ENCODE results near the gene FAM83D. TPM values are rescaled to one million over a fixed set of nuclear protein-coding genes. Genes with fewer than 3 reads are reported as not detected.

Gene FAM83D
- total and polyA plus RNA-seq, 8 donors, result 0.06 to 0.38 (median 0.22) TPM; not detected in 1

DNA sequence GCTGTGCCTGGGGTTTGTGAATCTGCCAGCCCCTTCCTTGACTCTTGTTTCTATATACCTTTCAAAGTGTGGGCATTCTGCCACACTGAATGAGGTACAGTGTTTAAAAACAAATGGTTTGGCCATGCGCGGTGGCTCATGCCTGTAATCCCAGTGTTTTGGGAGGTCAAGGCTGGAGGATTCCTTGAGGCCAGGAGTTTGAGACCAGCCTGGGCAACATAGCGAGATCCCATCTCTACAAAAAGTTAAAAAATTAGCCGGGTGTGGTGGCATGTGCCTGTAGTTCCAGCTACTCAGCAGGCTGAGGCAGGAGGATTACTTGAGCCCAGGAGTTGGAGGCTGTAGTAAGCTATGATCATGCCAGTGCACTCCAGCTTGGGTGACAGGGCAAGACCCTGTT lies 5.8 kb downstream of the FAM83D start:
- TF ChIP-seq, protein P1, sequence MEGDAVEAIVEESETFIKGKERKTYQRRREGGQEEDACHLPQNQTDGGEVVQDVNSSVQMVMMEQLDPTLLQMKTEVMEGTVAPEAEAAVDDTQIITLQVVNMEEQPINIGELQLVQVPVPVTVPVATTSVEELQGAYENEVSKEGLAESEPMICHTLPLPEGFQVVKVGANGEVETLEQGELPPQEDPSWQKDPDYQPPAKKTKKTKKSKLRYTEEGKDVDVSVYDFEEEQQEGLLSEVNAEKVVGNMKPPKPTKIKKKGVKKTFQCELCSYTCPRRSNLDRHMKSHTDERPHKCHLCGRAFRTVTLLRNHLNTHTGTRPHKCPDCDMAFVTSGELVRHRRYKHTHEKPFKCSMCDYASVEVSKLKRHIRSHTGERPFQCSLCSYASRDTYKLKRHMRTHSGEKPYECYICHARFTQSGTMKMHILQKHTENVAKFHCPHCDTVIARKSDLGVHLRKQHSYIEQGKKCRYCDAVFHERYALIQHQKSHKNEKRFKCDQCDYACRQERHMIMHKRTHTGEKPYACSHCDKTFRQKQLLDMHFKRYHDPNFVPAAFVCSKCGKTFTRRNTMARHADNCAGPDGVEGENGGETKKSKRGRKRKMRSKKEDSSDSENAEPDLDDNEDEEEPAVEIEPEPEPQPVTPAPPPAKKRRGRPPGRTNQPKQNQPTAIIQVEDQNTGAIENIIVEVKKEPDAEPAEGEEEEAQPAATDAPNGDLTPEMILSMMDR (IDR thresholded peaks at IDR 0.05), result no peak
- no peaks in the 10 kb centered on the region for H3K36me3 ChIP-seq
- DNase-seq (no peak), FAIRE-seq (no peak), ATAC-seq (no peak)
- peaks cover under 1 to 2% (median under 1%) of the 10 kb centered on the region in 3 donors for H3K4me1 ChIP-seq
- no peaks in the 10 kb centered on the region for H3K9me3 ChIP-seq
- no peaks in the 10 kb centered on the region for H3K27me3 ChIP-seq
- intact Hi-C loops (cut with DNase I), result no loop called here
- no peak overlapping the region for H3K27ac ChIP-seq
- WGBS, 2 donors, result 93 to 95% methylated on average over 4 of the region's 4 CpGs
- H3K4me3 ChIP-seq, result no peak overlapping the region

DNA sequence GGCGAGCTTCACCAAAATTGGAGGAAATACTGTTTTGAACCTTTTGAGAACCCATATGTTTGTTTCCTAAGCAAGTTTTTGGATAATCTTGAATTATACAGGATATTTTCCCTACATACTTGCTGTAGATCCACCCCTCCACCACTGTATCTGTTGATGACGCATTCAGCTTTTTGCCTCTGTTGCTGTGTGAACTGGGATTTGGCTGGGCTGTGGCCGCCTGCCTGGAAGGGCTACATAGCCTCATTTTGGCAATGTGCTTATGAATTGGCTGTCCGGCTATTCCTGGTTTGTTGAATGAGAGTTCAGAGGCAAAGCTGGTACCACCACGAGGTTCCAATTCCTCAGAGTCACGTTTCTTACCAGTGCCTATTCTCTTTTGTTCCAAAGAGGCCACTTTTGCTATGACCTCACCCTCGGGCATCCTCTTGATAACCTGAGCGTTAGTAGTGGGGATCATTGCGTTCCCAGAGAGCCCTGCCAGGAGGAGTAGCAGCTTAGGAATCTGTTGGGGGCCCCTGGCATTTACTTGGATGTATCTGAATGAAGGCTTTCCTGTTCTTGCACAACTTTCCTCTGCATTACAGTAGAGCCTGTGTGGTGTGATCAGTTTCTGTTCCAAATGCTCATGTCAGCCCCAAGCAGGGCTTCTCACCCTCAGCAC lies 6.4 kb downstream of the FAM83D start:
- Histone ChIP-seq H3K4me1 (no peaks in the 10 kb centered on the region), H3K27ac (no peak overlapping the region), H3K4me3 (no peak overlapping the region), H3K36me3 (no peaks in the 10 kb centered on the region), H3K27me3 (no peaks in the 10 kb centered on the region), H3K9me3 (no peaks in the 10 kb centered on the region)
- TF ChIP-seq, protein P1 (IDR thresholded peaks at IDR 0.05), result no peak
- no peak for ATAC-seq
- intact Hi-C loops (cut with DNase I), result no loop called here
- 73 to 74% methylated on average over 9 of the region's 9 CpGs for WGBS, 2 donors
- DNase-seq, result no peak
- no peak for FAIRE-seq

DNA sequence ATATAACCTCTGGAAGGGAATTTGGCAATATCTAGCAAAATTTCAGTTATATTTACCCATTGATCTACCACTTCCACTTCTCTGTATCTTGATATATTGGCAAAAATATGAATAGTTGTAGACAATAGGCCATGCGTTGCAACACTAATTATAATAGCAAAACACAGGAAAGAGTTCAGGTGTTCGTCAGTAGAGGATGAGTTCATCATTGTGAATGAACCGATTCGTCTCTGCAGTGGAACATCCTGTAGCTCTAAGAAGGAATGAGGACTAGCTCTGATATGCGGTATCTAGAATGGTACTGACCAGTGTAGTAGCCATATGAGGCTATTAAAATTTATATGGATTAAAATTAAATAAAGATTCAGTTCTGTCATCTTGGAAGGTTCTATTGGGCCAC lies 8.3 kb downstream of the FAM83D start:
- WGBS, 2 donors, result 95% methylated on average over 5 of the region's 5 CpGs
- H3K27ac ChIP-seq, result no peak overlapping the region
- ATAC-seq (no peak), DNase-seq (no peak), FAIRE-seq (no peak)
- intact Hi-C loops (cut with DNase I), result no loop called here
- H3K27me3 ChIP-seq, result no peaks in the 10 kb centered on the region
- no peaks in the 10 kb centered on the region for H3K36me3 ChIP-seq
- no peaks in the 10 kb centered on the region for H3K4me1 ChIP-seq
- TF ChIP-seq, protein P1 (IDR thresholded peaks at IDR 0.05), result no peak
- H3K4me3 ChIP-seq, result no peak overlapping the region
- H3K9me3 ChIP-seq, result no peaks in the 10 kb centered on the region

DNA sequence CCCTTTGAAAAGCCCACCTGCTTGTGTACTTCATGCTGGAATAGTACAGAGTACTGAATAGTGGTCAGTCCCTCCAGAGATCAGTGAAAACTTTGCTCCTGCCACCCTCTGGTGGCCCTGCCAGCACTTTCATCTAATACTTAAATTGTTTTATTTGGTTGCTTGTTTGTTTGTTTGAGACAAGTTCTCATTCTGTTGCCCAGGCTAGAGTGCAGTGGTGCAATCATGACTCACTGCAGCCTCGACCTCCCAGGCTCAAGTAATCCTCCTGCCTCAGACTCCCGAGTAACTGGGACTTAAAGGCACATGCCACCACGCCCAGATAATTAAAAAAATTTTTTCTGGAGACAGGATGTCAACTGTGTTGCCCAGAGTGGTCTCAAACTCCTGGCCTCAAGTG lies 9.1 kb downstream of the FAM83D start:
- Histone ChIP-seq H3K27me3 (no peaks in the 10 kb centered on the region), H3K4me3 (no peak overlapping the region), H3K36me3 (no peaks in the 10 kb centered on the region), H3K4me1 (no peaks in the 10 kb centered on the region), H3K9me3 (no peaks in the 10 kb centered on the region), H3K27ac (no peak overlapping the region)
- 76 to 84% methylated on average over 3 of the region's 3 CpGs for WGBS, 2 donors
- TF ChIP-seq, protein P1 (IDR thresholded peaks at IDR 0.05), result no peak
- no peak for FAIRE-seq
- DNase-seq, result no peak
- no peak for ATAC-seq
- intact Hi-C loops (cut with DNase I), result no loop called here

DNA sequence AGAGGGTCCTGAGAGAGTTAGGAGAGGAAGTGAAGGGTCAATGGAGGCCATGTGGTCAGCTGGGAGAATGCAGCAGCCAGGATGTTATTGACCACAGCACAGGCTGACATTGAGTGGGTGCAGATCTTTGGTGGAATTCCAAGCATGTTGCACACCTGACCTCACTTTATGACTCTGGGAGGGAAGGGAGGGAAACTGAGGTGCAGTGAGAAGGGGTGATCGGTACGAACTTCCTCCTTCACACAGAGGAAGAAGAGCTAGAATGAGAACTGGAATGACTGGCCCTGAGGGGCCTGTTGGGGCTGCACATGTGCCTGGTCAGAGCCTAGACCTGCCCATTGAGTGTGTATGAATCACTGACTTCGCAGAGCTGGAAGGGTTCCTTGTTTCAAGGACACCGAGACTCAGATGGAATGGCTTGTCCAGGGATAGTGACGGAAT lies 9.8 kb downstream of the FAM83D start:
- H3K4me3 ChIP-seq, result no peak overlapping the region
- H3K9me3 ChIP-seq, result no peaks in the 10 kb centered on the region
- intact Hi-C loops (cut with DNase I), result no loop called here
- 84 to 85% methylated on average over 5 of the region's 5 CpGs for WGBS, 2 donors
- no peaks in the 10 kb centered on the region for H3K4me1 ChIP-seq
- H3K36me3 ChIP-seq, result no peaks in the 10 kb centered on the region
- TF ChIP-seq, protein P1 (IDR thresholded peaks at IDR 0.05), result no peak
- H3K27ac ChIP-seq, result no peak overlapping the region
- no peak for DNase-seq
- no peak for FAIRE-seq
- no peaks in the 10 kb centered on the region for H3K27me3 ChIP-seq
- no peak for ATAC-seq
